Left cardiac atrium (tissue), 4 donors: ENCODE results near the gene SHB. TPM values are rescaled to one million over a fixed set of nuclear protein-coding genes. Genes with fewer than 3 reads are reported as not detected.

Experiments
- ATAC-seq, 2 donors: fragments of 200-7000 bp; cut with Tn5 transposase; one replicate each; pipeline ENCODE4 v1.9.1; 2020; ENCODE audit warnings: mild to moderate bottlenecking in 2 of 2, moderate library complexity in 2 of 2
- DNase-seq: peaks from one replicate; pipeline ENCODE4 v3.0.0-alpha.2; 2020
- intact Hi-C, 2 donors: fragments of 100-400 bp; cut with DNase I; formaldehyde crosslinking; loops; one replicate each; pipeline versions ENCODE4 v1.14.1 to v1.15.1; 2022 to 2023
- total RNA-seq, 2 donors: library from RNA; stranded (reverse); fragmentation: NEBNext Ultra II Directional; extraction: Animal tissue kit (Norgen Biotek cat#: 25700); gene quantifications; one replicate each; pipeline ENCODE4 v1.2.1, GENCODE V29; 2021
- donor health status: DM: no; HTN: yes; CAD: no.
- donor health status: DM: no; HTN: yes; CAD: no; lungs with severe emphysema.
- donor health status: DM: yes; HTN: yes; CAD: no.
- donor health status: Dilated cardiomyopathy.

Gene SHB
- total RNA-seq, 2 donors from 2014 or later, result 20.3 to 34.6 TPM

- intact Hi-C loops, result loop anchor here in 1 of 2 donors (5.0 kb wide), 1 partner anchor 41 kb away; no protein-coding TSS in a partner anchor
- DNase-seq (no peak), ATAC-seq (no peak)
These were observed 127.8 kb downstream of the SHB start for GRCh38 chr9:37941253-37941652.

- ATAC-seq (no peak), DNase-seq (no peak)
- intact Hi-C loops, result loop anchor here in 1 of 2 donors (5.0 kb wide), 1 partner anchor 43 kb away; no protein-coding TSS in a partner anchor
These were observed 129.4 kb downstream of the SHB start for GRCh38 chr9:37939575-37940095.

GRCh38 chr9:37938121-37938891 lies 130.7 kb downstream of the SHB start:
- intact Hi-C loops, result no loop called here
- DNase-seq, result peak; percentile 67
- ATAC-seq, result peak; percentile 48 to 73

- ATAC-seq, result no peak
- no peak for DNase-seq
- intact Hi-C loops, result no loop called here
These were observed 131.7 kb downstream of the SHB start for GRCh38 chr9:37937366-37937765.

- intact Hi-C loops, result no loop called here
- DNase-seq (no peak), ATAC-seq (peak; percentile 88 to 91)
These were observed 132.1 kb downstream of the SHB start for GRCh38 chr9:37936965-37937364.

GRCh38 chr9:37936376-37936775 lies 132.7 kb downstream of the SHB start:
- intact Hi-C loops, result no loop called here
- ATAC-seq, result no peak

GRCh38 chr9:37935096-37935495 lies 133.9 kb downstream of the SHB start:
- no peak for ATAC-seq
- intact Hi-C loops, result no loop called here
- DNase-seq, result no peak

More at GRCh38 chr9:37936376-37936775, 132.7 kb downstream of the SHB start:
- no peak for DNase-seq

GRCh38 chr9:37931592-37931991 lies 137.4 kb downstream of the SHB start:
- DNase-seq, result no peak
- intact Hi-C loops, result no loop called here

GRCh38 chr9:37929441-37929895 lies 139.6 kb downstream of the SHB start:
- ATAC-seq (no peak), DNase-seq (no peak)
- intact Hi-C loops, result no loop called here

More at GRCh38 chr9:37931592-37931991, 137.4 kb downstream of the SHB start:
- no peak for ATAC-seq

GRCh38 chr9:37928552-37929430 lies 140.2 kb downstream of the SHB start:
- DNase-seq (no peak), ATAC-seq (no peak)
- intact Hi-C loops, result no loop called here

- ATAC-seq (peak in 1 of 2 donors; percentile 44), DNase-seq (no peak)
- intact Hi-C loops, result no loop called here
These were observed 141.2 kb downstream of the SHB start for GRCh38 chr9:37927601-37928551.

GRCh38 chr9:37927132-37927531 lies 141.9 kb downstream of the SHB start:
- DNase-seq (no peak), ATAC-seq (no peak)
- intact Hi-C loops, result no loop called here

- intact Hi-C loops, result no loop called here
- DNase-seq (no peak), ATAC-seq (no peak)
These were observed 142.3 kb downstream of the SHB start for GRCh38 chr9:37926737-37927118.

GRCh38 chr9:37925786-37926736 lies 143.0 kb downstream of the SHB start:
- ATAC-seq (no peak), DNase-seq (no peak)
- intact Hi-C loops, result no loop called here

GRCh38 chr9:37925006-37925405 lies 144.0 kb downstream of the SHB start:
- intact Hi-C loops, result no loop called here
- ATAC-seq (no peak), DNase-seq (no peak)

- DNase-seq (no peak), ATAC-seq (no peak)
- intact Hi-C loops, result loop anchor here in 1 of 2 donors (5.0 kb wide), 1 partner anchor 143 kb away; the partner anchor contains the start of gene SHB
These were observed 144.5 kb downstream of the SHB start for GRCh38 chr9:37924538-37924937.

GRCh38 chr9:37923796-37924427 lies 145.1 kb downstream of the SHB start:
- ATAC-seq (no peak), DNase-seq (no peak)
- intact Hi-C loops, result loop anchor here in 1 of 2 donors (5.0 kb wide), 1 partner anchor 143 kb away; the partner anchor contains the start of gene SHB
